GM19099 (cell line): ENCODE measurements around the gene ATP6V1A.

Experiments
- POLR2A ChIP-seq: IDR thresholded peaks from 3 replicates; pipeline ENCODE4 v1.6.1; 2011; ENCODE audit warnings: low read depth; ENCODE audit not compliant: insufficient read length; ENCODE audit errors: extremely low read depth

Gene ATP6V1A

GRCh38 chr3:113839551-113839950 lies 92.7 kb downstream of the ATP6V1A start:
- no peak for TF ChIP-seq POLR2A

GRCh38 chr3:113844622-113845222 lies 97.9 kb downstream of the ATP6V1A start:
- no peak for TF ChIP-seq POLR2A

GRCh38 chr3:113847247-113847646 lies 100.4 kb downstream of the ATP6V1A start:
- no peak for TF ChIP-seq POLR2A

GRCh38 chr3:113847664-113848461 lies 101.0 kb downstream of the ATP6V1A start:
- no peak for TF ChIP-seq POLR2A

GRCh38 chr3:113852506-113852905 lies 105.7 kb downstream of the ATP6V1A start:
- TF ChIP-seq POLR2A = no peak
